Measurements from ENCODE around the gene SLC48A1.

DNA sequence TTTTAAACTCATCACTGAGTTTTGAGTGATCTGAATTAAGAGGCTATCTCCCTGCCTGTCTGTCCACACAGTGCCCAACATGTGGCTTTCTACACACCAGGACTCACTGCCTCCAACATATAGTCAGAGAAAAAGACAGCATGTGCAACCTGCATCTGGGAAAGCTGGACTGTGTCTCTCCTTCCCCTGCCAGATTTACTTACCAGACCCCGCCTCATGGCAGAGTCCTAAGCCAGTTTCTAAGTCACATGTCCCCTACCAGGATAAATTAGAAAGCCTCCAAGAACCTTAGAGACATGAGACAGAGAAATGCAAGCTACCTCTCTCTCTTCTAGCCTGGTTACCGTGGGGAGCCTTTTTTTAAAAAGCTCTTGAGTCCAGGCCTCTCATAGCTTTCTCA is 49.4 kb downstream of the SLC48A1 start:
- TF ChIP-seq, protein P1, sequence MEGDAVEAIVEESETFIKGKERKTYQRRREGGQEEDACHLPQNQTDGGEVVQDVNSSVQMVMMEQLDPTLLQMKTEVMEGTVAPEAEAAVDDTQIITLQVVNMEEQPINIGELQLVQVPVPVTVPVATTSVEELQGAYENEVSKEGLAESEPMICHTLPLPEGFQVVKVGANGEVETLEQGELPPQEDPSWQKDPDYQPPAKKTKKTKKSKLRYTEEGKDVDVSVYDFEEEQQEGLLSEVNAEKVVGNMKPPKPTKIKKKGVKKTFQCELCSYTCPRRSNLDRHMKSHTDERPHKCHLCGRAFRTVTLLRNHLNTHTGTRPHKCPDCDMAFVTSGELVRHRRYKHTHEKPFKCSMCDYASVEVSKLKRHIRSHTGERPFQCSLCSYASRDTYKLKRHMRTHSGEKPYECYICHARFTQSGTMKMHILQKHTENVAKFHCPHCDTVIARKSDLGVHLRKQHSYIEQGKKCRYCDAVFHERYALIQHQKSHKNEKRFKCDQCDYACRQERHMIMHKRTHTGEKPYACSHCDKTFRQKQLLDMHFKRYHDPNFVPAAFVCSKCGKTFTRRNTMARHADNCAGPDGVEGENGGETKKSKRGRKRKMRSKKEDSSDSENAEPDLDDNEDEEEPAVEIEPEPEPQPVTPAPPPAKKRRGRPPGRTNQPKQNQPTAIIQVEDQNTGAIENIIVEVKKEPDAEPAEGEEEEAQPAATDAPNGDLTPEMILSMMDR (IDR thresholded peaks at IDR 0.05; ENCODE audit: low read length) = no peak
- TF ChIP-seq EZH2 (IDR thresholded peaks at IDR 0.05; ENCODE audit: borderline replicate concordance, low read length) = no peak

All from OCI-LY1 (cell line).